Memory B cell (primary cell): Measurements from ENCODE around the gene HPD.
"Not testable (repeated sequence)": the region's sequence is repeated elsewhere in the genome, so short reads cannot be mapped to it uniquely, and the experiment has no call there.

Source experiments
- ATAC-seq: fragments of 150-1000 bp; cut with Tn5 transposase; 2 replicates; pipeline ENCODE4 v1.10.0; 2021; ENCODE audit warnings: low read depth, mild to moderate bottlenecking, moderate library complexity
- DNase-seq, 2 donors: peaks; one replicate each; pipeline ENCODE4 v3.0.0; 2022; ENCODE audit warnings: low spot score in 2 of 2
- H3K27ac Mint-ChIP-seq: one replicate; pipeline ENCODE4 v1.8.0; 2022; ENCODE audit warnings: mild to moderate bottlenecking, moderate library complexity, mixed read lengths
- H3K27me3 Mint-ChIP-seq: one replicate; pipeline ENCODE4 v1.8.0; 2022; ENCODE audit warnings: mixed read lengths
- H3K36me3 Mint-ChIP-seq: one replicate; pipeline ENCODE4 v1.8.0; 2022; ENCODE audit warnings: mild to moderate bottlenecking, mixed read lengths
- H3K4me1 Mint-ChIP-seq: one replicate; pipeline ENCODE4 v1.8.0; 2022; ENCODE audit warnings: mixed read lengths
- H3K4me3 Mint-ChIP-seq: one replicate; pipeline ENCODE4 v1.8.0; 2022; ENCODE audit warnings: mild to moderate bottlenecking, moderate library complexity, mixed read lengths
- H3K9me3 Mint-ChIP-seq: one replicate; pipeline ENCODE4 v1.8.0; 2022; ENCODE audit warnings: mixed read lengths

HPD gene

DNA sequence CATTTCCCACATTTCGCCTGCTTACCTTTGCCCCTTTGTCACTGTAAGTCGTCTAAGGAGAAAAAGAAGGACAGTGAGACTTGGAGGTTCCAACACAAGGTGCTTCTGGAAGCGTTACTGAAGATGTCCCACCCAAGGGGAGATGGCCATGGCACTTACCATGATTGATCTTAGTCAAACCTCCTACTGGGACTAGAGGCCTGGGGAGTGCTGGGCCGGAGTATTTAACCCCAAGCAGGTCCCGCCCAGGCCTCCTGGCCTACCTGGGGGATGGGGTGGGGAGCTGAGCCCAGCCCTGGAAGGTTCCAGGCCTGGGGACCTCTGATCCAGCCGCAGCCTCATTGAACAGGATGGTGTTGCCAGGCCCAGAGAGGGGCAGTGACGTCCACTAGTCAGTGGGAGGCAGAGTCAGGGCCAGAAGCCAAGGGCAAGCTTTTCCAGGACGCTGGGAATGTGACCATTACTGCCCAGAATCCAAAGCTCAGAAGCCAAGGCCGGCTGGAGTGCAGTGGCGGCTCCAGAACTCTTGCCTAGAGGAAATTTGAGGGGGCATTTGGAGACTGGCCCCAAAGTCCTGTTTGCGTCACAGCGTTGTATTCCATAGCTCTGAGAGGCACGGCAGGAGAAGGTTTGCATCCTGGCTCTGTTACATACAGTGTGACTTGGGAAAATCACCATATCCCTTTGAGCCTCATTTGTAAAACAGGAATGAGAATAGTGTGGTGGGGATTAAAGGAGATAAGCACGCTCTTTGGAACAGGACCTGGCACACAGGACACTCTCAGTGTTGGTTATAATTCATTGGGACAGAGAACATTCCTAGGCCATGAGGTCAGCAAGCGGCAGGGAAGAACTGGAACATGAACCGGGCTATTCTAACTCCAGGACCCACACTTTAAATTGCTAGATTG is at the start of gene HPD:
Gene HPD (minus strand): TSS at position 198 of the 911 bp plus-strand sequence. CDS start 36 bp downstream, at position 162.
- no peaks in the 10 kb centered on the region for H3K9me3 Mint-ChIP-seq
- H3K4me3 Mint-ChIP-seq, result no peak within 1 kb of the TSS
- H3K27ac Mint-ChIP-seq, result no peak within 1 kb of the TSS
- H3K36me3 Mint-ChIP-seq, result no peaks in the 10 kb centered on the region
- H3K27me3 Mint-ChIP-seq, result peaks cover 3% of the 10 kb centered on the region
- ATAC-seq (no peak), DNase-seq (no peak)
- peaks cover 16% of the 10 kb centered on the region for H3K4me1 Mint-ChIP-seq

DNA sequence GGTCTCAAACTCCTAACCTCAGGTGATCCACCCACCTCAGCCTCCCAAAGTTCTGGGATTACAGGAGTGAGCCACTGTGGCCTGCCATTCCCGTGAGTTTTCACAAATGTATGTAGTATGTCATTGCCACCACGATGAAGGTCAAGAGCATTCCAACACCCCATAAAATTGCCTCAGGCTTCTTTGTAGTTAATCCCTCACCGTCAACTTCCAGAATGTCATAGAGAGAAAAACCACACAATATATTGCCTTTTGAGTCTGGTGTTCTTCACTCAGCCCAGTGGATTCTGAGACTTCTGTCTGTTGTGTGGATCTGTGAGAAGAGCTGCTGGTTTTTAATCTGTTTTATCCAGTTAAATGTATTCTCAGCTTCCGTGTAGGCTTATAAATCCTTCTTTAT is 47.1 kb upstream of the HPD start:
- Mint-ChIP-seq H3K27ac (no peak overlapping the region), H3K27me3 (no peaks in the 10 kb centered on the region), H3K9me3 (no peaks in the 10 kb centered on the region), H3K4me3 (no peak overlapping the region), H3K4me1 (no peaks in the 10 kb centered on the region), H3K36me3 (peaks cover 40% of the 10 kb centered on the region)
- ATAC-seq (no peak), DNase-seq (no peak)

DNA sequence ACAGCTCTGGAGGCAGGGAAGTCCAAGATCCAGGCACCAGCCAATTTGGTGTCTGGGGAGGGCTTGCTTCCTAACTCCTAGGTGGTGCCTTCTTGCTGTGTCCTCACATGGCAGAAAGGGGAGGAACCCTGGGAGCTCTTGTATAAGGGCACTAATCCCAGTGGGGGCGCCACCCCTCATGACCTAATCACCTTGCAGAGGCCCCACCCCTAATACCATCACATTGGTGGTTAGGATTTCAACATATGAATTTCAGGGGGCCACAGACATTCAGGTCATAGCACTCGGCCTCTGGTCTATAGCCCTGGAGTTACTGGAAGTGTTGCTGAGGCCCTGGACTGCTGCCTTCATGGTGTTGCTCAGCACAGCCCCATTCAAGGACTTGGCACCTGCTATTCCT is 44.5 kb upstream of the HPD start:
- peaks cover 26% of the 10 kb centered on the region for H3K36me3 Mint-ChIP-seq
- DNase-seq, result no peak
- ATAC-seq, result no peak
- no peaks in the 10 kb centered on the region for H3K4me1 Mint-ChIP-seq
- H3K4me3 Mint-ChIP-seq, result no peak overlapping the region
- no peaks in the 10 kb centered on the region for H3K9me3 Mint-ChIP-seq
- H3K27me3 Mint-ChIP-seq, result no peaks in the 10 kb centered on the region
- no peak overlapping the region for H3K27ac Mint-ChIP-seq

DNA sequence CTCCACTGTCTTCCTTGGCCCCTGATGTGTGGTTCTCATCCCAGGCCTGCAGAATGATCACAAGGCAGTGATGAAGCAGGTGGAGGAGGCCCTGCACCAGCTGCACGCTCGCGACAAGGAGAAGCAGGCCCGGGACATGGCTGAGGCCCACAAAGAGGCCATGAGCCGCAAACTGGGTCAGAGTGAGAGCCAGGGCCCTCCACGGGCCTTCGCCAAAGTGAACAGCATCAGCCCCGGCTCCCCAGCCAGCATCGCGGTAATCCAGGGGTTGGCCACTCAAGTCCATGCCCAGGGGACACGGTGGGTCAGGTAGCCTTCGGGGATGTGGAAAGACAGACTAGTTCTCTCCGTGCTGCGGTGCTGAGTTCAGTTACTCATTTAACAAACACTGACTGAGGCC is 40.9 kb upstream of the HPD start:
- DNase-seq (no peak), ATAC-seq (no peak)
- H3K4me1 Mint-ChIP-seq, result peaks cover 2% of the 10 kb centered on the region
- peaks cover 23% of the 10 kb centered on the region for H3K36me3 Mint-ChIP-seq
- no peak overlapping the region for H3K4me3 Mint-ChIP-seq
- H3K27me3 Mint-ChIP-seq, result no peaks in the 10 kb centered on the region
- no peaks in the 10 kb centered on the region for H3K9me3 Mint-ChIP-seq
- no peak overlapping the region for H3K27ac Mint-ChIP-seq

DNA sequence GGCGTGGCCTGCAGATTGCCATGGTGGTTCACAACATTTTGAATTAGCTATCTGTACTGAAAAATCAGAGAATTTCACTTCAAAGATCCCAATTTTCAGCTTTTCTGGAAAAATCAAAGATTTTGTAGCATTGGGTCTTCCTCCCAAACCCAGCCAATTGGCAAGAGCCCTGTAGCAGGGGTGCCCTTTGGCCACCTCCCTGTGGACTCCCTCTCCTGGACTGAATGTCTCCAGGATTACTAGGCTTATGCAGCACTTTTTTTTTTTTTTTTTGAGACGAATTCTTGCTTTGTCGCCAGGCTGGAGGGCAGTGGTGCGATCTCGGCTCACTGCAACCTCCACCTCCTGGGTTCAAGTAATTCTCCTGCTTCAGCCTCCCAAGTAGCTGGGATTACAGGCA is 39.6 kb upstream of the HPD start:
- Mint-ChIP-seq H3K4me3 (no peak overlapping the region), H3K27me3 (no peaks in the 10 kb centered on the region), H3K4me1 (peaks cover 9% of the 10 kb centered on the region), H3K27ac (no peak overlapping the region), H3K9me3 (no peaks in the 10 kb centered on the region), H3K36me3 (peaks cover 23% of the 10 kb centered on the region)
- DNase-seq (no peak), ATAC-seq (no peak)

DNA sequence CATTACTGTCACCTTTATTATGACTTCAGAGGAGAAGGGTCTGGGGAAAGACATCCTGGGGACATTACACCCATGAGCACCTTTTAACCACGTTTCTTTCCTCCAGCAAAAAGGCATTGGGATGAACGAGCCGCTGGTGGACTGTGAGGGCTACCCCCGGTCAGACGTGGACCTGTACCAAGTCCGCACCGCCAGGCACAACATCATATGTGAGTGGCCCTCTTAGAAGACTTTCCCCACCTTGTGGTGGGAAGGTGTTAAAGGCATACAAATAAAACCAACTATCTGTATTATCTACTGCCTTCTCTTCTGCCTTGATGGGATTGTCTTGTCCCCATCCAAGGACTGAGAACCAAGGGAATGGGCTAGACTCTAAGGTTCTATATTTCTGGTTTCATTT is 36.0 kb upstream of the HPD start:
- H3K36me3 Mint-ChIP-seq, result peaks cover 10% of the 10 kb centered on the region
- H3K27me3 Mint-ChIP-seq, result no peaks in the 10 kb centered on the region
- no peak overlapping the region for H3K4me3 Mint-ChIP-seq
- H3K9me3 Mint-ChIP-seq, result no peaks in the 10 kb centered on the region
- peaks cover 11% of the 10 kb centered on the region for H3K4me1 Mint-ChIP-seq
- H3K27ac Mint-ChIP-seq, result no peak overlapping the region
- ATAC-seq (no peak), DNase-seq (no peak)

DNA sequence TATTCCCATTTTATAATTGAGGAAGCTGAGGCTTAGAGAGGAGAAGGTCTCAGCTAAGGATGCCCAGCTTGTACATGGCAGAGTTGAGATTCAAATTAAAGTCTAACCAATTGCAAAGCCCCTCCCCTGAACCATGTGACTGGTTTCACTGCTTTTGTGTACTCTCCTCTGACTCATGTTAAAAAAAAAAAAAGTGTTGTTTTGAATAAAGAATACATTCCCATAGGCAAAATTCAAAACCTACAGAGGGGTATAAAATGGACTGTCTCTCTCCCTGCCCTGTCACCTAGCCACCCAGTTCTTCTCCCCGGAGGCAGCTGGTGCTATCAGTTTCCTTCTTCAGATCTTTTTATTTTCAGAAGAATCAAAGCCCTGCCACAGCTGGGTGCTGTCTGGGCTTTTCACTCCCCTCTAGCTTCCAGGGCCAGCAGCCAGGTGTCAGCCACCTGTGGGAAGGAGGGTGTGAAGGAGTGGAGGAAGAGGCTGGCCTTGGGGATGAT is 35.4 kb upstream of the HPD start:
- Mint-ChIP-seq H3K4me1 (peaks cover 15% of the 10 kb centered on the region), H3K27me3 (no peaks in the 10 kb centered on the region), H3K4me3 (no peak overlapping the region), H3K36me3 (peaks cover 10% of the 10 kb centered on the region), H3K9me3 (no peaks in the 10 kb centered on the region), H3K27ac (peak overlapping the region; percentile 63)
- DNase-seq (no peak), ATAC-seq (no peak)

DNA sequence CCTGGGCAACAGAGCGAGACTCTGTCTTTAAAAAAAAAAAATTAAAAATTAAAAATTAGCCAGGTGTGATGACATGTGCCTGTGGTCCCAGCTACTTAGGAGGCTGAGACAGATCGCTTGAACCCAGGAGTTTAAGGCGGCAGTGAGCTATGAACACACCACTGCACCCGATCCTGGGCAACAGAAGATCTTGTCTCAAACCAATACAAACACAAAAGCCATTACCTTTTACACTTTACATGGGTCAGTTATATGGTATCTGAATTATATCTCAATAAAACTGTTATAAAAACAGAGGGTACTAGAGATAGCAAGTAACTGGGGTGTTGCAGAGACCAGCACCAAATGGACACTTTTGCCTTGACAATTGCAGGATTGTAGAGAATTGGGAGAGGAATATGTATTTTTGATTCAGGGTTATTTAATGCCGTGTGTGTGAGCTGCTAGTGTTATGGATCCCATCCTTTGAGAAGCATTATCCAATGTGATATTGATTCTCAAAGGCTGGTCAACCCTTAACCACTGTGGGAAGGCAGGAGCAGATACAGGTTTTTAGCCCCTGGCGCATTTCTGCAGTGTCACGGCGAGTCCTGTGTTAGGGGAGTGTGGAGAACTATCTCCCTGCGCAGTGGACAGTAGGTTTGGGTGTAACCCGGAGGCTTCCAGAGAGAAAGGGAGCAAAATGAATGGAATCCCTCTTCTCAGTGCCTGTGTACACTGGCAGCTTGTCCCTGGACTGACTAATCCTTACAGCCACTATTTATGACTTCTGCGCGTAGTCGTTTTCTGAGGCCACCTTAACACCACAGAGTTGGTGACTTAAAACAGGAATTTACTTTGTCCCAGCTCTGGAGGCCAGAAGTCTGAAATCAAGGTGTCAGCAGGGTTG is 34.3 kb upstream of the HPD start:
- Mint-ChIP-seq H3K4me1 (peaks cover 17% of the 10 kb centered on the region), H3K27ac (no peak overlapping the region)

DNA sequence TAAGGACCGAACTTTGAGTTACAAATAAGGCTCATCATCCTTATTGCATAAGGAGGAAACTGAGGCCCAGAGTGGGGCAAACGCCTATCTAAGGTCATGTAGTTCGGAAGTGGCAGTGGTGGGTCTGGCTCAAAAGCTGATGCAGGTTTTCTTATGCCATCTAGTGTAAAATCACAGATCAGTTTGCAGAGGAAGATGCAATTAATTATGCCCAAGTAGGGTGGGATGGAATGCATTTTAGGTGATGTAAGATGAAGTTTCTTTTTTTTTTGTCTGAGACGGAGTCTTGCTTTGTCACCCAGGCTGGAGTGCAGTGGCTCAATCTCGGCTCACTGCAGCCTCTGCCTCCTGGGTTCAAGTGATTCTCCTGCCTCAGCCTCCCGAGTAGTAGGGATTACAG is 31.0 kb upstream of the HPD start:
- H3K36me3 Mint-ChIP-seq, ATAC-seq, DNase-seq, H3K27me3 Mint-ChIP-seq, H3K9me3 Mint-ChIP-seq: not testable (repeated sequence)
- Mint-ChIP-seq H3K4me3 (peak overlapping the region; percentile 97), H3K4me1 (peaks cover 14% of the 10 kb centered on the region), H3K27ac (peak overlapping the region; percentile 91)

More for the DNA sequence above, 34.3 kb upstream of the HPD start:
- no peaks in the 10 kb centered on the region for H3K9me3 Mint-ChIP-seq
- DNase-seq (no peak), ATAC-seq (no peak)
- no peak overlapping the region for H3K4me3 Mint-ChIP-seq
- no peaks in the 10 kb centered on the region for H3K27me3 Mint-ChIP-seq
- H3K36me3 Mint-ChIP-seq, result peaks cover 10% of the 10 kb centered on the region

DNA sequence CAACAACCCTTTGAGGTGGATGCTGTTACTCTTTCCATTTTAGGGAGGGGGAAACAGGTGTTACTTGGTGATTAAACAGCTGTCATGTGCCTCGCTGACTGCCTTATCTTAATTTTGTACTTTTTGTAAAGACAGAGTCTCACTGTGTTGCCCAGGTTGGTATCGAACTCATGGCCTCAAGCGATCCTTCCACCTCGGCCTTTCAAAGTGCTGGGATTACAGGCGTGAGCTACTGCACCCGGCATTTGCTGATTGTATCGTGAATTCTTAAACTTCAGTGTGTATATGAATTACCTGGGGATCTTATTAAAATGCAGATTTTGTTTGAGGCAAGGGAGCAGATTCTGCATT is 30.6 kb upstream of the HPD start:
- no peaks in the 10 kb centered on the region for H3K27me3 Mint-ChIP-seq
- ATAC-seq (no peak), DNase-seq (no peak)
- H3K4me1 Mint-ChIP-seq, result peaks cover 13% of the 10 kb centered on the region
- peak overlapping the region; percentile 97 for H3K4me3 Mint-ChIP-seq
- H3K9me3 Mint-ChIP-seq, result no peaks in the 10 kb centered on the region
- H3K36me3 Mint-ChIP-seq, result peaks cover 2% of the 10 kb centered on the region
- H3K27ac Mint-ChIP-seq, result peak overlapping the region; percentile 91

DNA sequence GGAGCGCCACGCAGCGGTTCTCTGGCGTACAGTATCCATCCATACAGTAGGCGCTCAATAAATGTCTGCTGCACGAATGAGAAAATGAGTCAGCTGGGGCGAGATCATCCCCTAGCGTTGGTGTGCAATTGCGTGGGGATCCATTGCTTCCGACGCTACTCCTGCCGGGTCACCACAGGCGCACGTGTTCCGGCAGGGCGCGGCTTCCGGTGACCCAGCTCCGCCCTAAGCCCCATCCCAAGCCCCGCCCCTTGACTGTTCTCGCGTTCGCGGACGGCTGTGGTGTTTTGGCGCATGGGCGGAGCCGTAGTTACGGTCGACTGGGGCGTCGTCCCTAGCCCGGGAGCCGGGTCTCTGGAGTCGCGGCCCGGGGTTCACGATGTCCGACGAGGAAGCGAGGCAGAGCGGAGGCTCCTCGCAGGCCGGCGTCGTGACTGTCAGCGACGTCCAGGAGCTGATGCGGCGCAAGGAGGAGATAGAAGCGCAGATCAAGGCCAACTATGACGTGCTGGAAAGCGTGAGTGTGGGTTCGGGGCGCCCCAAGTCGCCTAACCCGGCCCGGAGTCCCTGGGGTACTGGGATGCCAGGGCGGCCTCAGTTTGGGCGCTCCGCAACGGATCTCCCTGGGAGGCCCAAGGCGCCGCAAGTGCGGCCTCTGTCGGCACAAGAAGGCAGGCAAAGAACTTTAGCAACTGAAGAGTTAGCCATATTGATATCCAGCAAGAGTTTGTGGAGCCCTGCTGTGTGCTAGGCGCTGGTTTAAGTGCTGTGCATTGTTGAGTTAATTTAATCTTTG is 30.0 kb upstream of the HPD start, which contains the start of gene PSMD9:
Gene PSMD9 (plus strand): TSS at position 313 of the 796 bp plus-strand sequence. CDS start 67 bp downstream, at position 380.
- Mint-ChIP-seq H3K9me3 (no peaks in the 10 kb centered on the region), H3K4me3 (peak within 1 kb of the TSS; percentile 97), H3K36me3 (no peaks in the 10 kb centered on the region), H3K4me1 (peaks cover 10% of the 10 kb centered on the region), H3K27ac (peak within 1 kb of the TSS; percentile 91), H3K27me3 (no peaks in the 10 kb centered on the region)
- DNase-seq (peak; percentile 97 to 99), ATAC-seq (peak; percentile 90)

DNA sequence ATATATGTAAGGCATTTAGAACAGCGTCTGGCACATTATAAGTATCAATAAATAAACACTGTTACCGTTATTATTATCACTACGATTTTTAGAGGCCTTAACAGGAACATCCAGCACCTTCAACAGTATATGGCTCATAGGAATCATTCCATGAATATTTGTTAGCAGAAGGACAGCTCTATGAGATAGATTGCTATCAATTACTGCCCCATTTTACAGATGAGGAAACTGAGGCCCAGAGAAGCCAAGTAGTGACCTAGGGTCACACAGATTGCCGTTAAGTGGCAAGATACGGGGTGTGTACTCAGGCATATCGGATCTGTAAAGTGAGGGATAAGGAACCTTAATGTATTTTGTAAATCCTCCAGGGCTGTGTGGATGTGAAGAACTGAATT is 29.4 kb upstream of the HPD start:
- DNase-seq, result no peak
- ATAC-seq, result no peak
- H3K27ac Mint-ChIP-seq, result peak overlapping the region; percentile 91
- no peaks in the 10 kb centered on the region for H3K9me3 Mint-ChIP-seq
- no peaks in the 10 kb centered on the region for H3K27me3 Mint-ChIP-seq
- peak overlapping the region; percentile 97 for H3K4me3 Mint-ChIP-seq
- peaks cover 8% of the 10 kb centered on the region for H3K4me1 Mint-ChIP-seq
- H3K36me3 Mint-ChIP-seq, result no peaks in the 10 kb centered on the region

DNA sequence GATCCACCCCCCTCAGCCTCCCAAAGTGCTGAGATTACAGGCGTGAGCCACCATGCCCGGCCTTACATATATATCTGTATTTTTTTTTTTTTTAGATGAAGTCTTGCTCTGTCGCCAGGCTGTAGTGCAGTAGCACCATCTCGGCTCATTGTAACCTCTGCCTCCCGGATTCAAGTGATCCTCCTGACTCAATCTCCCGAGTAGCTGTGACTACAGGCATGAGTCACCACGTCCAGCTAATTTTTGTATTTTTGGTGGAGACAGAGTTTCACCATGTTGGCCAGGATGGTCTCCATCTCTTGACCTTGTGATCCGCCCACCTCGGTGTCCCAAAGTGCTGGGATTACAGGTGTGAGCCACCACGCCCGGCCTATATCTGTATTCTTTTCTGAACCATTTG is 26.5 kb upstream of the HPD start:
- not testable (repeated sequence) for H3K4me1 Mint-ChIP-seq, H3K27me3 Mint-ChIP-seq, H3K4me3 Mint-ChIP-seq, H3K9me3 Mint-ChIP-seq, ATAC-seq, DNase-seq, H3K36me3 Mint-ChIP-seq, H3K27ac Mint-ChIP-seq
